IMR-90 (cell line): ENCODE data around the gene ZDHHC3. TPM values are rescaled to one million over a fixed set of nuclear protein-coding genes. Genes with fewer than 3 reads are reported as not detected.

Experiments used
- ATAC-seq: fragments of 200-7000 bp; cut with Tn5 transposase; 2 replicates; pipeline ENCODE4 v1.9.1; 2020; ENCODE audit warnings: low read depth, mild to moderate bottlenecking, moderate library complexity
- BruUV-seq: library from RNA; stranded (reverse); fragments of 400-500 nt; replicated peaks from 2 replicates; lab custom pipeline; 2021; lab: Mats Ljungman, UMichigan
- CTCF ChIA-PET: fragments of 300-600 bp; formaldehyde crosslinking; extraction: SDS; loops from one replicate; lab custom pipeline; 2021; ENCODE audit warnings: antibody characterized with exemption; lab: Yijun Ruan, JAX
- POLR2A ChIA-PET: fragments of 300-600 bp; sonication (Branson Sonifier 250); formaldehyde crosslinking; loops from one replicate; lab custom pipeline; 2022; ENCODE audit warnings: antibody characterized with exemption; ENCODE audit not compliant: unreplicated experiment; lab: Charles Lee
- DNase-seq: peaks from one replicate; pipeline ENCODE4 v3.0.0; 2013
- H2AFZ ChIP-seq: replicated peaks from 2 replicates; pipeline ENCODE3; 2013; ENCODE audit warnings: low read length, mild to moderate bottlenecking; ENCODE audit not compliant: poor library complexity
- H2AK5ac ChIP-seq: 2 replicates; pipeline ENCODE4 v1.6.1; 2013; ENCODE audit warnings: low read depth, low read length, inconsistent platforms
- H2AK9ac ChIP-seq: replicated peaks from 2 replicates; pipeline ENCODE3; 2013; ENCODE audit warnings: mild to moderate bottlenecking, low read depth, low read length, moderate library complexity; ENCODE audit not compliant: poor library complexity
- H2BK120ac ChIP-seq: 2 replicates; pipeline ENCODE4 v1.6.1; 2013; ENCODE audit warnings: low read depth, low read length, inconsistent platforms
- H2BK15ac ChIP-seq: 3 replicates; pipeline ENCODE4 v1.6.1; 2013; ENCODE audit warnings: low read depth, low read length, inconsistent platforms
- H2BK20ac ChIP-seq: 2 replicates; pipeline ENCODE4 v1.6.1; 2013; ENCODE audit warnings: low read depth, mild to moderate bottlenecking, inconsistent platforms, low read length, moderate library complexity
- H2BK5ac ChIP-seq: 2 replicates; pipeline ENCODE4 v1.6.1; 2013; ENCODE audit warnings: mild to moderate bottlenecking, low read depth, low read length, inconsistent platforms; ENCODE audit not compliant: poor library complexity, severe bottlenecking
- H3K14ac ChIP-seq: replicated peaks from 2 replicates; pipeline ENCODE4 v1.6.1; 2013; ENCODE audit warnings: low read depth, low read length, inconsistent platforms
- H3K18ac ChIP-seq: 2 replicates; pipeline ENCODE4 v1.6.1; 2013; ENCODE audit warnings: low read depth, low read length, control low read depth
- H3K23ac ChIP-seq: 2 replicates; pipeline ENCODE4 v1.6.1; 2013; ENCODE audit warnings: low read depth, low read length, inconsistent platforms
- H3K27ac ChIP-seq: 2 replicates; pipeline ENCODE4 v1.5.1; 2013; ENCODE audit warnings: mild to moderate bottlenecking, control low read depth, low read length; ENCODE audit not compliant: insufficient read depth
- H3K27me3 ChIP-seq: 2 replicates; pipeline ENCODE4 v1.6.1; 2013; ENCODE audit warnings: low read length; ENCODE audit not compliant: control insufficient read depth, insufficient read depth
- H3K36me3 ChIP-seq: 2 replicates; pipeline ENCODE4 v1.6.1; 2013; ENCODE audit warnings: low read length, mixed read lengths; ENCODE audit not compliant: control insufficient read depth, insufficient read depth
- H3K4ac ChIP-seq: 2 replicates; pipeline ENCODE4 v1.6.1; 2013; ENCODE audit warnings: low read depth, low read length, inconsistent platforms
- H3K4me1 ChIP-seq: 2 replicates; pipeline ENCODE4 v1.6.1; 2013; ENCODE audit warnings: low read length, mixed read lengths; ENCODE audit not compliant: control insufficient read depth, insufficient read depth
- H3K4me2 ChIP-seq: 2 replicates; pipeline ENCODE4 v1.6.1; 2013; ENCODE audit warnings: low read depth, mild to moderate bottlenecking, control low read depth, low read length, moderate library complexity
- H3K4me3 ChIP-seq: 2 replicates; pipeline ENCODE4 v1.5.1; 2013; ENCODE audit warnings: low read depth, mild to moderate bottlenecking, control low read depth, low read length, moderate library complexity; ENCODE audit not compliant: insufficient read depth
- H3K56ac ChIP-seq: 2 replicates; pipeline ENCODE4 v1.6.1; 2013; ENCODE audit warnings: low read length, inconsistent platforms; ENCODE audit not compliant: insufficient read depth; ENCODE audit errors: extremely low read depth
- H3K79me1 ChIP-seq, 2 experiments: 2 replicates each; pipeline ENCODE4 v1.6.1; 2013; ENCODE audit warnings: low read length in 2 of 2, inconsistent platforms in 1 of 2, low read depth in 1 of 2
- H3K9ac ChIP-seq: 2 replicates; pipeline ENCODE4 v1.6.1; 2013; ENCODE audit warnings: low read depth, low read length, control low read depth
- H3K9me1 ChIP-seq: 2 replicates; pipeline ENCODE4 v1.6.1; 2013; ENCODE audit warnings: low read length, inconsistent platforms; ENCODE audit not compliant: insufficient read depth
- H3K9me3 ChIP-seq: 2 replicates; pipeline ENCODE4 v1.6.1; 2013; ENCODE audit warnings: low read length; ENCODE audit not compliant: control insufficient read depth, insufficient read depth
- H4K20me1 ChIP-seq: 2 replicates; pipeline ENCODE4 v1.6.1; 2013; ENCODE audit warnings: low read length, inconsistent platforms; ENCODE audit not compliant: insufficient read depth
- H4K5ac ChIP-seq: 2 replicates; pipeline ENCODE4 v1.6.1; 2013; ENCODE audit warnings: mild to moderate bottlenecking, low read depth, low read length, control low read depth
- H4K8ac ChIP-seq, 2 experiments: 2 replicates each; pipeline ENCODE4 v1.6.1; 2013; ENCODE audit warnings: low read depth in 2 of 2, low read length in 2 of 2, control low read depth in 1 of 2, inconsistent platforms in 1 of 2
- H4K91ac ChIP-seq: 2 replicates; pipeline ENCODE4 v1.6.1; 2013; ENCODE audit warnings: low read depth, low read length, inconsistent platforms; ENCODE audit not compliant: insufficient read depth
- BHLHE40 ChIP-seq: fragments of 150-350 bp; IDR thresholded peaks from 2 replicates; pipeline ENCODE4 v1.6.1; 2016; ENCODE audit warnings: mild to moderate bottlenecking, low read depth, low read length
- CEBPB ChIP-seq: IDR thresholded peaks from 2 replicates; pipeline ENCODE4 v1.6.1; 2012; ENCODE audit warnings: low read depth, low read length, improper control_type of control experiment
- CHD1 ChIP-seq: IDR thresholded peaks from 2 replicates; pipeline ENCODE4 v1.6.1; 2012; ENCODE audit warnings: low read depth, low read length, improper control_type of control experiment
- CTCF ChIP-seq: conservative IDR thresholded peaks from 2 replicates; pipeline ENCODE4 v1.5.1; 2012; ENCODE audit warnings: mild to moderate bottlenecking, low read depth, low read length, improper control_type of control experiment
- ELK1 ChIP-seq: fragments of 150-350 bp; IDR thresholded peaks from 2 replicates; pipeline ENCODE4 v1.6.1; 2016; ENCODE audit warnings: low read depth, mild to moderate bottlenecking, low read length, moderate library complexity, borderline replicate concordance
- FOS ChIP-seq: fragments of 150-350 bp; IDR thresholded peaks from 2 replicates; pipeline ENCODE4 v1.6.1; 2016; ENCODE audit warnings: low read depth, low read length
- MXI1 ChIP-seq: IDR thresholded peaks from 2 replicates; pipeline ENCODE4 v1.6.1; 2012; ENCODE audit warnings: low read depth, mild to moderate bottlenecking, low read length, moderate library complexity, borderline replicate concordance
- NFE2L2 ChIP-seq: fragments of 150-350 bp; IDR thresholded peaks from 2 replicates; pipeline ENCODE4 v1.6.1; 2016; ENCODE audit warnings: low read depth, mild to moderate bottlenecking, low read length
- POLR2A ChIP-seq: IDR thresholded peaks from 2 replicates; pipeline ENCODE4 v1.6.1; 2012; ENCODE audit warnings: mild to moderate bottlenecking, low read depth, low read length
- RAD21 ChIP-seq: IDR thresholded peaks from 2 replicates; pipeline ENCODE4 v1.6.1; 2012; ENCODE audit warnings: low read length, improper control_type of control experiment
- RCOR1 ChIP-seq: IDR thresholded peaks from 2 replicates; pipeline ENCODE4 v1.6.1; 2012; ENCODE audit warnings: mild to moderate bottlenecking, low read length, improper control_type of control experiment; ENCODE audit not compliant: insufficient replicate concordance
- RFX5 ChIP-seq: IDR thresholded peaks from 2 replicates; pipeline ENCODE4 v1.8.0; 2012; ENCODE audit warnings: low read depth, mild to moderate bottlenecking, low read length, moderate library complexity
- SMC3 ChIP-seq: fragments of 150-350 bp; IDR thresholded peaks from 2 replicates; pipeline ENCODE4 v1.6.1; 2016; ENCODE audit warnings: low read depth, mild to moderate bottlenecking, antibody characterized with exemption, low read length, moderate library complexity
- USF2 ChIP-seq: fragments of 150-350 bp; IDR thresholded peaks from 2 replicates; pipeline ENCODE4 v1.6.1; 2017; ENCODE audit warnings: mild to moderate bottlenecking, antibody characterized with exemption, low read length, low read depth
- WGBS, 2 experiments: methylation state at CpG; one replicate each; pipeline versions ENCODE4 v1.1.5 to v1.1.7; 2013; ENCODE audit warnings: missing lambda C conversion rate in 2 of 2; ENCODE audit not compliant: insufficient read length in 1 of 2; ENCODE audit errors: extremely low coverage in 2 of 2; 5-methylcytosine and 5-hydroxymethylcytosine counted together
- dilution Hi-C: fragments of 300-500 bp; cut with HindIII; formaldehyde crosslinking; loops from one replicate; pipeline ENCODE4 v1.14.3; 2018; ENCODE audit warnings: low sequenced_read_pairs; ENCODE audit not compliant: unreplicated experiment
- in situ Hi-C: fragments of 300-500 bp; cut with MboI; formaldehyde crosslinking; loops from 3 replicates; pipeline ENCODE4 v1.14.3; 2019; ENCODE audit warnings: low sequenced_read_pairs, inconsistent platforms, mixed read lengths
- intact Hi-C: fragments of 100-400 bp; cut with micrococcal nuclease; formaldehyde crosslinking; loops from 2 replicates; pipeline ENCODE4 v1.10.0; 2022
- polyA plus RNA-seq, 3 experiments: library from polyadenylated mRNA; depleted of rRNA; stranded (reverse); fragments of >200 nt; gene quantifications; 2 replicates each; pipeline ENCODE4 v1.2.3, GENCODE V29; 2012; ENCODE audit warnings: low replicate concordance in 1 of 3
- total RNA-seq: library from RNA; depleted of rRNA; stranded (reverse); fragments of >200 nt; gene quantifications from 2 replicates; pipeline ENCODE4 v1.2.3, GENCODE V29; 2012

The ZDHHC3 gene
- total and polyA plus RNA-seq, 2 of the 4 experiments (the other 2 are of a cell fraction): 57.7 to 59.6 TPM

GRCh38 chr3:44902628-44903027, 73.3 kb downstream of the ZDHHC3 start:
- H2BK20ac ChIP-seq: no peak overlapping the region
- H3K36me3 ChIP-seq: no peaks in the 10 kb centered on the region
- H2AK5ac ChIP-seq: no peak overlapping the region
- H3K4me3 ChIP-seq: no peak overlapping the region
- peaks cover 11% of the 10 kb centered on the region for H3K27me3 ChIP-seq
- no peaks in the 10 kb centered on the region for H4K20me1 ChIP-seq
- DNase-seq (no peak), ATAC-seq (no peak)
- intact Hi-C loops: no loop called here
- dilution Hi-C loops: no loop called here
- WGBS, 2 experiments: 38% methylated on average over 3 of the region's 4 CpGs; no CpG with 5 or more reads in 1 of the 2 experiments
- H3K9ac ChIP-seq: no peak overlapping the region
- no peak overlapping the region for H4K5ac ChIP-seq
- H2BK5ac ChIP-seq: no peak overlapping the region
- no peak overlapping the region for H3K14ac ChIP-seq
- no peaks in the 10 kb centered on the region for H3K9me1 ChIP-seq
- no peak overlapping the region for H3K56ac ChIP-seq
- no peak overlapping the region for H3K27ac ChIP-seq
- CTCF ChIA-PET: no interaction called here
- H2AFZ ChIP-seq: no peak overlapping the region
- no peaks in the 10 kb centered on the region for H3K9me3 ChIP-seq
- POLR2A ChIA-PET: no interaction called here
- H4K91ac ChIP-seq: no peak overlapping the region
- H3K23ac ChIP-seq: no peak overlapping the region
- H3K4me1 ChIP-seq: no peaks in the 10 kb centered on the region
- H3K18ac ChIP-seq: no peak overlapping the region
- no peak overlapping the region for H3K4ac ChIP-seq
- no peak overlapping the region for H3K4me2 ChIP-seq
- no peak overlapping the region for H4K8ac ChIP-seq
- TF ChIP-seq CEBPB: no peak
- TF ChIP-seq POLR2A: no peak
- TF ChIP-seq CTCF: no peak
- no peak for TF ChIP-seq NFE2L2
- TF ChIP-seq USF2: no peak
- no peak for TF ChIP-seq CHD1
- TF ChIP-seq RCOR1: no peak
- no peak for TF ChIP-seq RAD21
- no peak for TF ChIP-seq BHLHE40
- TF ChIP-seq FOS: no peak
- TF ChIP-seq ELK1: no peak
- no peak for TF ChIP-seq RFX5
- no peak for TF ChIP-seq MXI1
- TF ChIP-seq SMC3: no peak
- H3K79me1 ChIP-seq: no peaks in the 10 kb centered on the region
- H2BK15ac ChIP-seq: no peak overlapping the region
- H2AK9ac ChIP-seq: no peak overlapping the region
- H2BK120ac ChIP-seq: no peak overlapping the region
- no TSS peak for BruUV-seq
- in situ Hi-C loops: loop anchor here (10.0 kb wide), 1 partner anchor 368 kb away; no protein-coding TSS in a partner anchor
